ENCODE results near the gene CTNNA2.

Gene CTNNA2

DNA sequence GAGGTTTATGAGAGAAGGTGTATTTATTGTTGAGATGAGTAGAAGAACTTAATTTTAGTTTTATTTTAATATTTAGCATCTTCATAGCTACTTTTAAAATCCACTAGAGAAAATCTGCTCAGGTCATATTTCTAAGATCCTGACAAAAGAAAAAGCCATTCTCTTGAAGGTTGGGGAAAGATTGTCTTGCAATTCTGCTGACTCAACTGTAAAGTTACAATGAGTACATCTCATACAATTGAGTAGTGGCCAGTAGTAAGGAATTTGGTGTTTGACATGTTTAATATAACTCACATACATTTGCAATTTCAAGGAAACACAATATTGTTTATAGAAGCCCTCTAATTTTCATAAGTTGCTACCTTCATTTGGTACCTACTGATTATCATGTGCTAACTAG lies 447.2 kb downstream of the CTNNA2 start:
- no peaks in the 10 kb centered on the region for H3K27me3 ChIP-seq (ENCODE audit: control insufficient read depth, insufficient read depth, low read length)
- no peak overlapping the region for H3K9ac ChIP-seq (ENCODE audit: low read length)

DNA sequence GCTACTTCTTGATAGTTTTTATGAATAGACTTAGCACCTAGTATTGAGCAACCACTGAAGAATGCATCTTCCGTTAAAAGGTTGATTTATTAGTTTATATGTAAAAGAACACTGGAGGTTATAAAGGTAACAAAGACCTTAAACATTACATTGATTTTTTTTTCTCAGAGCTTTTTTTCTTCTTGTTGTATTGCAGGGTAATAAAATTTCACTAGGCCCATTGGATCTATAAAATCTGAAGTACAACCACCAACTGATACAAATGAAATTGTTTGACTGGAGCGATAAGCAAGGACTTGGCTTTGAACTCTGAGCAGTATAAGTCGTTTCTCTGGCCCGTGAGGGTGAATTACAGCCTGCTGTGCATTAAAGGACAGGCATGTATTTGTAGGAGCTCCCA lies 447.7 kb downstream of the CTNNA2 start:
- H3K9me3 ChIP-seq (ENCODE audit: control insufficient read depth, low read length) = no peaks in the 10 kb centered on the region

More for the DNA sequence above, 447.2 kb downstream of the CTNNA2 start:
- Histone ChIP-seq H3K4me3 (ENCODE audit: low read length) (no peak overlapping the region), H3K4me1 (ENCODE audit: control insufficient read depth, insufficient read depth, low read length) (no peaks in the 10 kb centered on the region), H3K9me3 (ENCODE audit: control insufficient read depth, low read length) (no peaks in the 10 kb centered on the region), H3K36me3 (ENCODE audit: control insufficient read depth, insufficient read depth, low read length) (no peaks in the 10 kb centered on the region)

DNA sequence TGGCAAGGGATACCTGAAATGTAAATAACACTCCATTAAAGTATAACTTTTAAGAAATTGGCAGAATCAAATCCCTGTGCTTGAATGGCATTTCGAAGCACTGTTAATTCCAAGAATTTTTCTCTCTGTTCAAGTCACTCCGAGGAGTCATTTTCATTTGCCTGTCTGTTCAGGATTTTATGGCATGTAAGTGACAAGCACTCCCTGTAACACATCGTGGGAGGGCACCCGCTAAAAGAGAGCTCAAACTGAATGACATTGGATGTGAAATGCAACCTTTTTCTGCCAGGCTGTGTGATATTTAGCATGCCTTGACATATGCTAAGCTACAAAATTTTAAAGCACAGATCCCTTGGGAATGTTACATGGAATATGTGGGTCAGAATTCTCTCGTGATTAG lies 452.1 kb downstream of the CTNNA2 start:
- no peak overlapping the region for H3K9ac ChIP-seq (ENCODE audit: low read length)
- no peaks in the 10 kb centered on the region for H3K4me1 ChIP-seq (ENCODE audit: control insufficient read depth, insufficient read depth, low read length)
- H3K4me3 ChIP-seq (ENCODE audit: low read length) = no peak overlapping the region
- H3K9me3 ChIP-seq (ENCODE audit: control insufficient read depth, low read length) = no peaks in the 10 kb centered on the region
- H3K27me3 ChIP-seq (ENCODE audit: control insufficient read depth, insufficient read depth, low read length) = no peaks in the 10 kb centered on the region
- H3K36me3 ChIP-seq (ENCODE audit: control insufficient read depth, insufficient read depth, low read length) = no peaks in the 10 kb centered on the region

More for the DNA sequence above, 447.7 kb downstream of the CTNNA2 start:
- Histone ChIP-seq H3K27me3 (ENCODE audit: control insufficient read depth, insufficient read depth, low read length) (no peaks in the 10 kb centered on the region), H3K4me3 (ENCODE audit: low read length) (no peak overlapping the region), H3K4me1 (ENCODE audit: control insufficient read depth, insufficient read depth, low read length) (no peaks in the 10 kb centered on the region), H3K9ac (ENCODE audit: low read length) (no peak overlapping the region), H3K36me3 (ENCODE audit: control insufficient read depth, insufficient read depth, low read length) (no peaks in the 10 kb centered on the region)

DNA sequence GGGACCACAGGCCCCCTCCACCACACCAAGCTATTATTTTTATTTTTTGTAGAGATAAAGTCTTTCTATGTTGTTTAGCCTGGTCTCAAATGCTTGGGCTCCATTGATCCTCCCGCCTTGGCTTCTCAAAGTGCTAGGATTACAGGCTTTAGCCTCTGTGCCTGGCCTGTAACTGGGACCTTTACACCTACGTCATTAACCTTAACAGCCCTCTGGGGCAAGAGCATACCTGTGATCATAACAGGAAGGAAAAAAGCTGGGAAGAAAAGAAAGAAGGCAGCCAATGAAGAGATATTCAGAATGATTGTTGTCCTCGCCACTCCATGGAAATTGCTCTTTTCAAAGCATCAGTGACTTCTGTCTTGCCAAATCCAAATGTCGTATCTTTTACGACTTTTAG lies 453.5 kb downstream of the CTNNA2 start:
- Histone ChIP-seq H3K4me1 (ENCODE audit: control insufficient read depth, insufficient read depth, low read length) (no peaks in the 10 kb centered on the region), H3K36me3 (ENCODE audit: control insufficient read depth, insufficient read depth, low read length) (no peaks in the 10 kb centered on the region), H3K9ac (ENCODE audit: low read length) (no peak overlapping the region), H3K27me3 (ENCODE audit: control insufficient read depth, insufficient read depth, low read length) (no peaks in the 10 kb centered on the region), H3K9me3 (ENCODE audit: control insufficient read depth, low read length) (no peaks in the 10 kb centered on the region), H3K4me3 (ENCODE audit: low read length) (no peak overlapping the region)

DNA sequence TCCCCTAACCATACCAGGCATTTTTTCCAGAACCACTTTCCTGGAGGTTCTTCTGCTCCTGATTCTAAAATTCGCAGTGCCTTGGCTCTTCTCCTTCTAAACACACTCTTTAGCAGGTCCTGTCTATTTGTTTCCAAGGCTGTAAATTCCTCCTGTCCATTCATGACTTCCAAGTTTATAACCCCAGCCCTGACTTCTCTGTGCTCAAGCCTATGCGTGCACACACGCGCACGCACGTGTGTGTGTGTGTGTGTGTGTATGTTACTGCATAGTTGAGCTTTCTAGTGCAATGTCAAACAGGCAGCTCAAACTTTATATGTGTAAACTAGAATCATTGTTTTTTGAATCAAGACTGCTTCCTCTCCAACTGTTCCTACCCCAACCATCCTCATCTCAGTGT lies 454.0 kb downstream of the CTNNA2 start:
- H3K4me3 ChIP-seq (ENCODE audit: low read length) = no peak overlapping the region
- no peaks in the 10 kb centered on the region for H3K27me3 ChIP-seq (ENCODE audit: control insufficient read depth, insufficient read depth, low read length)
- no peaks in the 10 kb centered on the region for H3K36me3 ChIP-seq (ENCODE audit: control insufficient read depth, insufficient read depth, low read length)
- H3K9ac ChIP-seq (ENCODE audit: low read length) = no peak overlapping the region
- no peaks in the 10 kb centered on the region for H3K9me3 ChIP-seq (ENCODE audit: control insufficient read depth, low read length)
- no peaks in the 10 kb centered on the region for H3K4me1 ChIP-seq (ENCODE audit: control insufficient read depth, insufficient read depth, low read length)

DNA sequence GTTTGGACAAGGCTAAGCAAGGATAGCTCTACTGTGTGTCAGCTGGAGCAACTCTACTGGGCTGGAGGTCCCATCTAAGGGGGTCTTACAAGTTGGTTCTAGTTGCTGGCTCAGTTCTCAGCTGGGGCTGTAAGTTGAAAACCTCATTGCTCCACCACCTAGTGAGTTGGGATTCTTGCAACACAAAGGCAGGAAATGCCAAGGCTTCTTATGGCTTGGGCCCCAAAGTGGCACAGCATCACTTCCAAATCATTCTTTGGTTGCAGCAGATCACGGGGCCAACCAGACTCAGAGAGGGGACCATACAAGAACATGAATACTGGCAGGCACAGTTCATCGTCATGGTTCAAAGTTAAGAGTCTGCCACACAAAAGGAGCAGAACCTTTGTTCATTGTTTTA lies 459.0 kb downstream of the CTNNA2 start:
- Histone ChIP-seq H3K9me3 (ENCODE audit: control insufficient read depth, low read length) (no peaks in the 10 kb centered on the region), H3K9ac (ENCODE audit: low read length) (no peak overlapping the region), H3K4me3 (ENCODE audit: low read length) (no peak overlapping the region), H3K27me3 (ENCODE audit: control insufficient read depth, insufficient read depth, low read length) (no peaks in the 10 kb centered on the region), H3K4me1 (ENCODE audit: control insufficient read depth, insufficient read depth, low read length) (no peaks in the 10 kb centered on the region), H3K36me3 (ENCODE audit: control insufficient read depth, insufficient read depth, low read length) (no peaks in the 10 kb centered on the region)

DNA sequence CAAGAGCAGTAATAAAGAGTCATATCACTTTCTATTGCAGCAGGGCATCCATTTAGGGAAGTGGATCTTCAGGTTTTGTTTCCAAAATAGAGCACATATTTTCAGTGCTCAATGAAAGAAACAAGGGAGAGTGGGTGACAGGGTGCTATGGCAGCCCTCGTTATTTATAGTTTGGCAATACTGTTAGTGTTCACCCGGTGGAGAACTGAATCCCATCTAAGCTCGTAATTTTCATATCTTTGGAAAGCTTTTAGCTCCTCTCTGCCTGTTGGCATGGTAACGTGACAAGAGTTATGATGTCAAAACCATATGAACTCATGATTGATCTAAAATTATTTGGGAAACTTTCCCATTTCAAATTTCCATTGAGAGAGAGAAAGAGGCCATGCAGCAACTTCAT lies 459.8 kb downstream of the CTNNA2 start:
- Histone ChIP-seq H3K9ac (ENCODE audit: low read length) (no peak overlapping the region), H3K27me3 (ENCODE audit: control insufficient read depth, insufficient read depth, low read length) (no peaks in the 10 kb centered on the region), H3K9me3 (ENCODE audit: control insufficient read depth, low read length) (no peaks in the 10 kb centered on the region), H3K4me1 (ENCODE audit: control insufficient read depth, insufficient read depth, low read length) (no peaks in the 10 kb centered on the region), H3K4me3 (ENCODE audit: low read length) (no peak overlapping the region), H3K36me3 (ENCODE audit: control insufficient read depth, insufficient read depth, low read length) (no peaks in the 10 kb centered on the region)

DNA sequence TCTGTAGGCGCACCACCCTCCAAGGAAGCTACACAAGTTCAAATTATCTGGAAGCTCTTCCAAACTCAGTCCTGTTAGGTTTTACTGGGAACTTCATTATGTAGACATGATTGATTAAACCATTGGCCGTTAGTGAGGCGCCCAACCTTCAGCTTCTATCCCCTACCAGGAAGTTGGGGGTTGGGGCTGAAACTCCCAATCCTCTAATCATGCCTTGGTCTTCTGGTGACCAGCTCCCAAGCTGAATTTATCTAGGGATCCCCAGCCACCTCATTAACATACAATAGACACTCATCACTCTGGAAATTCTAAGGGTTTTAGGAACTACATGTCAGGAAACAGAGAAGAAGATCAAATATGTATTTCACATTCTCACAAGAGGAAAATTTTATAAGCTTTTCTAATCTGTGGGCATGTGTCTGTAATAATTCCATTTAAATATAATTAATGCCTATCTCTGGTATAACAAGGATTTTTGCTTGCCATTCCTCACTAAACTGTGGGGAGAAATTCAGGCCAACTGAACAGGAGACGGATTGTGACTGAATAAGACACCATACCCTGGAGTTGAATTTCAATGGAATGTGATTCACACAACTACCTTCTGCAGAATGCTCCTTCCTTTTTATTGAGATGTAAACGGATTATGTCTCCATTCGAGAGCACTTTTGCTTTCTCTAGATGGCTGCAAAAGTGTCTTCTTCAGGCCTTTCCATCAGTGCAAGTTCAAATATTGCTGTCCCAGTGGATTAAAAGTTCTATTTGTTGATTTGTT lies 463.1 kb downstream of the CTNNA2 start:
- H3K9me3 ChIP-seq (ENCODE audit: control insufficient read depth, low read length) = no peaks in the 10 kb centered on the region
- H3K4me1 ChIP-seq (ENCODE audit: control insufficient read depth, insufficient read depth, low read length) = no peaks in the 10 kb centered on the region
- H3K4me3 ChIP-seq (ENCODE audit: low read length) = no peak overlapping the region
- H3K9ac ChIP-seq (ENCODE audit: low read length) = no peak overlapping the region
- H3K27me3 ChIP-seq (ENCODE audit: control insufficient read depth, insufficient read depth, low read length) = no peaks in the 10 kb centered on the region
- H3K36me3 ChIP-seq (ENCODE audit: control insufficient read depth, insufficient read depth, low read length) = no peaks in the 10 kb centered on the region

DNA sequence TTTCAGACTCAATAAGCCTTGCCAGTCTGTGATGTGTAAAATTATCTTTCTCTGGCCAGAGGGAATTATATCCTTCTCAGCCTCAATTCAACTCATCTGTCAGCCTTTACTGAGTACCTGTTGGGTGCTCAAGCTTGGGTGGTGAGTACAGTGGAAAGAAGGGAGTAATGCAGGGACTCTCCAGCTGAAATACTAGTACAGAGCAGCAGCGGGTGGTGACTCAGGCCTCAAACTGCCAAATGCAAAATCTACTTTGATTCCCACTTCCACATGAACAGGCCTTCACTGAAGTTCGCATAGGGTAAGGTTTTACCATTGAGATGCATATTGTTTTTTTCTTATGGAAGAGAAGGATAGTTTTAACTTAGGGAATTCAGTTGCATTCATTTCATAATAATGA lies 464.9 kb downstream of the CTNNA2 start:
- H3K36me3 ChIP-seq (ENCODE audit: control insufficient read depth, insufficient read depth, low read length) = no peaks in the 10 kb centered on the region
- no peaks in the 10 kb centered on the region for H3K27me3 ChIP-seq (ENCODE audit: control insufficient read depth, insufficient read depth, low read length)
- no peaks in the 10 kb centered on the region for H3K9me3 ChIP-seq (ENCODE audit: control insufficient read depth, low read length)
- H3K4me3 ChIP-seq (ENCODE audit: low read length) = no peak overlapping the region
- H3K9ac ChIP-seq (ENCODE audit: low read length) = no peak overlapping the region
- H3K4me1 ChIP-seq (ENCODE audit: control insufficient read depth, insufficient read depth, low read length) = no peaks in the 10 kb centered on the region

DNA sequence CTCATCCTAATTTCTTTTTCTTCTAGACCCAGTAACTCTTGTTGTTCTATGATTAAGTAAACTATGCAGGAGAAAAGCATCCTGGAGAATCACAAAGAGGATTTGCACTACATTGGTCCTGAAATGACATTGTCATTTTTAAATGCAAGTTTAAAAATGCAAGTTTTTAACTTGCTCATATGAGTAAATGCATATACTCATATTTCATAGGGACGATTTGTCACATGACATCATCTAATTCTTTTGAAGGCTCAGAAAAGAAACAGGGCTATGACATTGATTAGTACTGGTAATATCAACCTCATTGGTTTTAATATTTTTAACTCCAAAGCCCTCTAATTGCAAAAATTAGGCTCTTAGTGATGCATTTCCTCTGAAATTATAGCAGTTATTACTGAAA lies 467.3 kb downstream of the CTNNA2 start:
- H3K4me1 ChIP-seq (ENCODE audit: control insufficient read depth, insufficient read depth, low read length) = no peaks in the 10 kb centered on the region
- H3K9me3 ChIP-seq (ENCODE audit: control insufficient read depth, low read length) = no peaks in the 10 kb centered on the region
- H3K9ac ChIP-seq (ENCODE audit: low read length) = no peak overlapping the region
- no peaks in the 10 kb centered on the region for H3K36me3 ChIP-seq (ENCODE audit: control insufficient read depth, insufficient read depth, low read length)
- no peak overlapping the region for H3K4me3 ChIP-seq (ENCODE audit: low read length)
- no peaks in the 10 kb centered on the region for H3K27me3 ChIP-seq (ENCODE audit: control insufficient read depth, insufficient read depth, low read length)

DNA sequence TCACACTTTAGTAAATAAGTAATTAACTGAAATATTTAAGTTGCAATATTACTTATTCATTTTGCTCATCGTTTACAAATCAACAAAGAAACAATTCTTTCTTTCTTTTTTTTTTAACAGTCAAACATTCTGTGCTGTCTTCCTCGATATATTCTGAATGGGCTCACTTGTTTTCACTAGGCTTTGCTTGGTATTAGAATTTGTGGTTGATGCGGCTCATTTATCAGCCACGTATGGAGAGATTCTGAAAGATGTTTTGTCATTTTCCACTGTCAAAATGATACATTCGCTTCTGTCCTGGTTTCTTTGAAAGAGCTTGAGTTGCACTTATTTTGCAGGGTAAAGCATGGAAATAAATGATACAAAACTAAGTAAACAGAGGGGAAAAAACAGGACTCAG lies 468.0 kb downstream of the CTNNA2 start:
- no peaks in the 10 kb centered on the region for H3K9me3 ChIP-seq (ENCODE audit: control insufficient read depth, low read length)
- no peak overlapping the region for H3K9ac ChIP-seq (ENCODE audit: low read length)
- no peaks in the 10 kb centered on the region for H3K4me1 ChIP-seq (ENCODE audit: control insufficient read depth, insufficient read depth, low read length)
- no peaks in the 10 kb centered on the region for H3K36me3 ChIP-seq (ENCODE audit: control insufficient read depth, insufficient read depth, low read length)
- no peak overlapping the region for H3K4me3 ChIP-seq (ENCODE audit: low read length)
- no peaks in the 10 kb centered on the region for H3K27me3 ChIP-seq (ENCODE audit: control insufficient read depth, insufficient read depth, low read length)

DNA sequence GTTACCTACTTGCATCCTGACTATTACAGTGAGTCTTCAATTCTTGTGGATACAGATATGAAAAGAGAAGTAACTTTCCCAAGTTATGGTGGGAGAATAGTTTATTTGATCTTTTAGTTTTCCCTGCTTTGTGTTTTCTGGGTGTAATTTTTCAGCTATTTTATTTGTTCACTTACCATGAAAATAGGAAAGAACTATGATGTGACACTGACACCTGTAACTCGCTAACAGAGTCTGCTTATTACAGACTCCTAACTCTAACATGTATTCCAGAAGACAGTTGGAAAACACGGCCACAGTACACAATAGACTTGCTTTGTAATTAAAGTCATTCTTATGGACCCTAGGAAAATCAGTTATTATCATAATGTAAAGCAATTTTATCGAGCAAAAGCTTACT lies 468.5 kb downstream of the CTNNA2 start:
- no peak overlapping the region for H3K4me3 ChIP-seq (ENCODE audit: low read length)
- H3K9ac ChIP-seq (ENCODE audit: low read length) = no peak overlapping the region

DNA sequence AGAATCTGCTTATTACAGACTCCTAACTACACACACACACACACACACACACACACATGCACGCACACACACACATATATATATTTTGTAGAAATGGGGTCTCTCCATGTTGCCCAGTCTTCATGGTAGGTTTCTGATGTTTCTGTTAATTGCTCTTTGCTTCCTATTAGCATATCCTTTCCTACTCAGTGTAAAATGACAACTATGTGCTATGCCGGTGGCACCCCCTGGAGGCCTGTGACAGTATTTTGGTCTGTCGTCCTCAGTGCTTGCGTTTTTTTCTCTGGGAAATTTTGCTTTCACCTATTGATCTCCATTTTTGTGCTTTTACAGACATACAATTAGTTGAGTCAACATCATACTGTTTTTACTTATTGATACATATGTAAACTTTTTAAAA lies 469.6 kb downstream of the CTNNA2 start:
- no peaks in the 10 kb centered on the region for H3K36me3 ChIP-seq (ENCODE audit: control insufficient read depth, insufficient read depth, low read length)
- H3K9me3 ChIP-seq (ENCODE audit: control insufficient read depth, low read length) = no peaks in the 10 kb centered on the region

More for the DNA sequence above, 468.5 kb downstream of the CTNNA2 start:
- no peaks in the 10 kb centered on the region for H3K9me3 ChIP-seq (ENCODE audit: control insufficient read depth, low read length)
- no peaks in the 10 kb centered on the region for H3K27me3 ChIP-seq (ENCODE audit: control insufficient read depth, insufficient read depth, low read length)
- no peaks in the 10 kb centered on the region for H3K4me1 ChIP-seq (ENCODE audit: control insufficient read depth, insufficient read depth, low read length)
- H3K36me3 ChIP-seq (ENCODE audit: control insufficient read depth, insufficient read depth, low read length) = no peaks in the 10 kb centered on the region

More for the DNA sequence above, 469.6 kb downstream of the CTNNA2 start:
- H3K9ac ChIP-seq (ENCODE audit: low read length) = no peak overlapping the region
- H3K27me3 ChIP-seq (ENCODE audit: control insufficient read depth, insufficient read depth, low read length) = no peaks in the 10 kb centered on the region
- H3K4me1 ChIP-seq (ENCODE audit: control insufficient read depth, insufficient read depth, low read length) = no peaks in the 10 kb centered on the region
- H3K4me3 ChIP-seq (ENCODE audit: low read length) = no peak overlapping the region

Data from mucosa of stomach (tissue), 1 donor.